KOPT-K1 (cell line): Measurements from ENCODE around the gene KIF26B.

ENCODE experiments used
- H3K27ac ChIP-seq: fragments of 200-600 bp; sonication (generic); 2 replicates; pipeline ENCODE4 v1.5.1; 2016; ENCODE audit warnings: antibody characterized with exemption, mild to moderate bottlenecking, low read depth, low read length; ENCODE audit not compliant: poor library complexity, severe bottlenecking
- H3K36me3 ChIP-seq: fragments of 200-600 bp; sonication (generic); 2 replicates; pipeline ENCODE4 v1.5.1; 2017; ENCODE audit warnings: antibody characterized with exemption, mild to moderate bottlenecking, low read length, moderate library complexity; ENCODE audit not compliant: insufficient read depth
- H3K9me3 ChIP-seq: fragments of 200-600 bp; sonication (generic); 2 replicates; pipeline ENCODE4 v1.5.1; 2017; ENCODE audit warnings: antibody characterized with exemption, low read length, mild to moderate bottlenecking; ENCODE audit not compliant: insufficient read depth, poor library complexity, severe bottlenecking

The KIF26B gene

DNA sequence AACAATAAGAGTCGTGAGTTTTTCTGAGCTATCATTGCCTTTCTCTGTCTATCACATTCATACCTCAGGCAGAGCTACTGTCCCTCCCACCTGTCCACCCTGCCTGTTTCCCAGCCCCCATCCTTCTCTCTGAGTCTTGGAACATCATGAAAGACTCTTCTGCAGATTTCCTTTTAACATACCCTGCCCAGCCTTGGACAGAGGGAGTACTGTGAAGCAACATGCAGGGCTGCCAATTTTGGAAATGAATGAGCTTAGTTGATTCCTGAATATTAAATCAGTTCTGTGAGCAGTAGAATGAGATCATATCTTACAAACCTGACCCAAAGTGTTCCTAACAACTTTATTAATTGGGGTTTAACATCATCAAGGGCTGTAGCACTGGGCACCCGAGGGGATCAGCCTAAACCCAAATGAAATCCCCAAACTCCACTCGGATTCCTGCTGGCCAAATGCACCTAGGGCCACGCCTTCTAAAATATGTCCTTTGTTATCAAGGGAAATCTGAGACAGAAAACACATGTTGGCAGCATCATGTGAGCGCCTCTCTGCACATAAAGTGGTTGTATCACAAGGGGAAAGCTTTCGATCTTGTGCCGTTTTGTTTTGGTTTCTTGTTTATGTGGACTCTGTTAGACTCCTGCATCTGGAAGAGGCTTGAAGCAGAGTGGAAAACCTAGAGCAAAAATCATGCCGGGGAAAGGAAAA is 357.6 kb downstream of the KIF26B start:
- Histone ChIP-seq H3K36me3 (no peaks in the 10 kb centered on the region), H3K9me3 (no peaks in the 10 kb centered on the region), H3K27ac (no peak overlapping the region)

DNA sequence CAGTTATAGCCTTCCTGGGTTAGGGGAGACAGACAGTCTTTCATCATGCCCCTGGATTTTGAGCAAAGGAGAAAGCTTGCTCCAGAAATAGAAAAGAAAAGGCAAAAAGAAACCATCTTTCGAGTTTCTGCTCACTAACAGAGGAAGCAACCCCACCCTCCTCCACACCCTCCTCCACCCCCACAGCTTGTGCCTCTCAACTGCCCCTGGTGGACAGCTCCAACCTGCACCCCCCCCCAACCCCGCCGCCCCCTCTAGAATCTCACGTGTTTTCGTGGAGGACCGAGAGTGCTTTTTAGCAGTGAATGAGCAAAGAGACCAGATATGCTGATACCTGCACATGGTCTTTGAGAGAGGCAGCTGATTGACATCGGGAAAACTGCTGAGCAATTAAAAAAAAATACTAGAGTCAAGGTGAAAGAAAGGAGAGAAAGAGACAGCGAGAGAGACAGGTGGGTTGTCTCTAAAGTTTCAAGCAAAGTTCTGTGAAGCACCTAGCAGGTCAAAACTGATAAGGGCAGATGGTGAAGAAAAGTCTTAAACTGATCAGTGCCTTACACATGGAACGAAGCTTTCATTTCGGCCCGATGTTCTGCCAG is 358.3 kb downstream of the KIF26B start:
- no peaks in the 10 kb centered on the region for H3K36me3 ChIP-seq
- no peak overlapping the region for H3K27ac ChIP-seq
- H3K9me3 ChIP-seq: no peaks in the 10 kb centered on the region

DNA sequence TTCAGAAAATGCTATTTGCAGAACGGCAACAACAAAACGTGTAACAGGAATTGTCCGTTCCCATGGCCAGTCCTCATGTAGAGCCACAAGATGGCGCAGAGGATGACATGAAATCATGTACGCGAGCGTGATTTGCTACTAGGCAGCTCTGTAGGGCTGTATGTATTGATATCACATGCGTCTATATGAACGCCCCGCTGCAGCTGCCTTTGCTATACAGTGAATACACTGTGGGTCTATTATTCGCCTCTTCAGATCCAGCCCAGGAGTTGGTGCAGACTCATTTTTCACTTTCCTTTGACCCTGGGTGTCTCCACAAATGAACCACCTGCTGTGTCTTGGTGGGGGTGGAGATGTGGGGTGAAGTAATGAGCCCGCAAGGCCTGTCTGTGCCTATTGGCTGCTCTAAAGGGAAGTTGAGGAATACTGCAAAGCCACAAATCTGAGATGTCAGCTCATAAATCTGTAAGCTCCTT is 361.5 kb downstream of the KIF26B start:
- Histone ChIP-seq H3K9me3 (no peaks in the 10 kb centered on the region), H3K36me3 (no peaks in the 10 kb centered on the region), H3K27ac (no peak overlapping the region)

DNA sequence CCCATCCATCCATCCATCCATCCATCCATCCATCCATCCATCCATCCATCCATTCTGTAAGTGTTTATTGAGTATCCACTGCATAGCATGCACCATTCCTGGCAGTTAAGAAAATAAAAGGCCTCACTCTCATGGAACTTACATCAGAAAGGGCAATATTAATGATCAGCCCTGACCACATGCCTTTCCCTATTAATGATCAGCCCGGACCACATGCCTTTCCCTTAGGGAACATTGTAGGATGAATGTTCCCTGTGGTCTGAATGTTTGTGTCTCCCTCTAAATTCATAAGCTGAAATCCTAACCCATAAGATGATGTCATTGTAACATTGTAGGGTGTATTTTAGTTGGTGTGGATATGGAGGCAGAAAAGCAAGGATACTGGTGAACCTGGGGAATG is 365.8 kb downstream of the KIF26B start:
- Histone ChIP-seq H3K36me3 (no peaks in the 10 kb centered on the region), H3K27ac (no peak overlapping the region), H3K9me3 (no peaks in the 10 kb centered on the region)

DNA sequence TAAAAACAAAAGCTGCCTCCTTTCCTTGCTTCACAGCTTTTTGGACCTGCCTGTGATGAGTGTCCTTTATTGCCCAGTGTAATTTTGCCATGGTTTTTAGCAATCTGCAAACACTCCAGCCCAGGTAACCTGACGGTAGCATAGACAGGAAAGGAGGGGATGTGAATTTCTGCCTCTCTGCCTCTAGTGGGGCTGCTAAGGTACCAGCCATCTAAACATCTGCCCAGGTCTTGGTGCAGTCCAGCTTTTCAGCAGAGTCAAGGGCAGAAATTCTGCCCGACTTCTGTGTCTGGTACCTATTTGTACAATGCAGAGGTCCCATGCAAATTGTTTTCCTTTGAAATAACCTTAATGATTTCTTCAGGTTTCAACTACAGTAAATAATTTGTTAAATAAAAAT is 371.4 kb downstream of the KIF26B start:
- Histone ChIP-seq H3K9me3 (no peaks in the 10 kb centered on the region), H3K36me3 (no peaks in the 10 kb centered on the region), H3K27ac (no peak overlapping the region)

DNA sequence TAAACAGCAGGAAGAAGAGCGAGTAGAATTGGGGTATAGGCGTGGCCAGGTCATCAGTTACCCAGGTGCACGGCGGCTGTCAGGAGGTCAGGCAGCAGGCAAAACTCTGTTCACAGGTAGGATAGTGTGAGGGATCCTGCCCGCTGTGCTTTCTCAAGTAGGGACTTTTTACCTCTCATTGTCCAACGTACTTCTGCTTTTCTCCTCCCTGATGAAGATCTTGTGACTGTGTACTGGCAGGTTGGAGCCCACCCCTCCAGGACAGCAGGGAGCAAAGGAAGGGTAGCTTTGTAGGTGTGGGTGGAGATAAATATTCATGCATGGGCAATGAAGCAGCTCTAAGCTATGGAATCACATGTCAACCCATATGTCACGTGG is 373.5 kb downstream of the KIF26B start:
- no peak overlapping the region for H3K27ac ChIP-seq
- no peaks in the 10 kb centered on the region for H3K36me3 ChIP-seq
- H3K9me3 ChIP-seq: no peaks in the 10 kb centered on the region

DNA sequence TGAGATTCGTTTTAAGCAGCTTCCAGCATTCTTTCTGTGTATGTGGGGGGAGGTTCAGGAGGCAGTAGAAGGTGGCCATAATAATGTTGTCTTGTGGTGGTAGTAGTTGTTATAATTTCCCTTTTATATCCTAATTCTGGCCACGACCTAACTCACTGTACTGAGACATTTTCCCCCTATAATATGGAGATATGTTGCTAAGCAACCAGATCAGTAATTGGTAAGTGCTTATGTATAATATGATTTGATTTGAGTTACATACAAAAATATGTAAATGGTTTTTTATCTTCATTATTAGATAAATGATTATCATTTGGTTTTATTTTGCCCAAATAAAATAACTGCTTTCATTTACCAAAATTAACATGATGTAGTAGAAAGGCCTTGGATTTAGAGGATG is 376.2 kb downstream of the KIF26B start:
- no peak overlapping the region for H3K27ac ChIP-seq
- H3K36me3 ChIP-seq: no peaks in the 10 kb centered on the region
- H3K9me3 ChIP-seq: no peaks in the 10 kb centered on the region

DNA sequence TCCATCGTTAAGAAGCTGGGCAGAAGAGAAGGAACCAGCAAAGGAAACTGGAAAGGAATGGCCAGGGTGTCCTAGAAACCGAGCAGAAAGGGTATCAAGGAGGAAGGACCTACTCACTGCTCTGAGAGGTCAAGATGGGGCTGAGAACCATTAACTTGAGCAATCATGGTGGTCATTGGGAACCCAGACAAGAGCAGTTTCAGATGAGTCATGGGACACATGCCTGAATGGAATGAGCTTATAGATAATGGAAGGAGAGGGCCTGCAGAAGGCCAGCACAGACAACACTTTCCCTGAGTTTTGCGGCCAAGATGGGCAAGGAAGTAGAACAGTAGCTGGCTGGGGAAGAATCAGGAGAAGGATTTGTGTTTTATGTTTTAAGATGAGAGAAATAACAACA is 383.2 kb downstream of the KIF26B start:
- Histone ChIP-seq H3K9me3 (no peaks in the 10 kb centered on the region), H3K36me3 (no peaks in the 10 kb centered on the region), H3K27ac (no peak overlapping the region)

DNA sequence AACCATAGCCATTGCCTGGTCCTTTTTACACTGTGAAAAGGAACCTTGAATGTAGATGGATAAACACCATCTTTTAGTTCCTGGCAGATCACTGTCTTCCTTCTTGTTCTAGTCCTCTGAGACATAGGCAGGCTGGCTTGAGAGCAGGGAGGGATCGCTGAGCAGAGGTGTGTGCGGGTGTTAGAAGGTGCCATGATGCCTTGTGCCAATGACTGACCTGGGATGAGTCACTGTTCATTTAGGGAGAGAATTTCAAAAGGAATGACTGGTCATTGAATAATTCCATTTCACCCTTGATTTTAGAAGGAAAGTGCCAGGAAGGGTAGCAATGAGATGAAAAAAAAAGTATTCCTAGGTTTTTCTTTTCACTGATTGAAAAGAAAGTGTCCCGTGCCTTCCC is 383.9 kb downstream of the KIF26B start:
- Histone ChIP-seq H3K27ac (no peak overlapping the region), H3K36me3 (no peaks in the 10 kb centered on the region), H3K9me3 (no peaks in the 10 kb centered on the region)

DNA sequence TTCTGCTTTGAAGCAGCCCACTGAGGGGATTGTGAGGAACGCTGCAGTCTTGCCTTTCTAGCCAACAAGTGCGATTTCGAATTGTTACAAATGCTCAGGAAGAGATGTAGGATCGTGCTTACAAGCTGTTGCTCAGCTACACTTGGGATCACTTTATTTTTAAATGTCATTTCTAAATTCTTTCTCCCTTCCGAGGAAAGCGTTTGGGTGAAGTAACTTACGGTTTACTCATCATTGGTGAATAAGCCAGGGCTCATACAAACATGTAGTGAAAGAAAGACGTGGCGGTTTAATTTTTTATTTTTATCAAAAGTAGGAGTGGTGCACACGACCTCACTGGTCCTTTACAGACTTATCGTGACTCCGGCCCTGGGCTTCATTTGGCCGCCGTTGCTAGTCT is 386.6 kb downstream of the KIF26B start:
- Histone ChIP-seq H3K36me3 (no peaks in the 10 kb centered on the region), H3K9me3 (no peaks in the 10 kb centered on the region), H3K27ac (no peak overlapping the region)

DNA sequence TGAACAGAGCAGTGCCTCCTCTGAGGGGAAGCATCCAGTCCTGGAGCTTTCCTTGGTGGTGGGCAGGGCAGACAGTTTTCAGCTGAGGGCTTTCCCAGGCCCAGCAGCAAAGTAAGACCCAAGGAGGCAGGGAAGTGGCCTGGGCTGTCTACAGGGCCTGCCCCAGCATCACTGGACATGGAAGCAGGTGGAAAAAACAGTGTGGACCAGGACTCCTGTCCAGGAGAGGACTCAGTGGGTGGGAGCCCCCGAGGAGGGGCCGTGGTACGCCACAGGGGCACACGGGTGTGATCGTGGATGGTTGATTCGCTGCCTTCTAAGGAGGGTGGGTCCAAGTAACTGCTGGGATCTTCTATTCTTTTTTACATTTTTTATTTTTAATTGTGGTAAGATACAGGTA is 387.6 kb downstream of the KIF26B start:
- no peaks in the 10 kb centered on the region for H3K9me3 ChIP-seq
- no peaks in the 10 kb centered on the region for H3K36me3 ChIP-seq
- H3K27ac ChIP-seq: no peak overlapping the region

DNA sequence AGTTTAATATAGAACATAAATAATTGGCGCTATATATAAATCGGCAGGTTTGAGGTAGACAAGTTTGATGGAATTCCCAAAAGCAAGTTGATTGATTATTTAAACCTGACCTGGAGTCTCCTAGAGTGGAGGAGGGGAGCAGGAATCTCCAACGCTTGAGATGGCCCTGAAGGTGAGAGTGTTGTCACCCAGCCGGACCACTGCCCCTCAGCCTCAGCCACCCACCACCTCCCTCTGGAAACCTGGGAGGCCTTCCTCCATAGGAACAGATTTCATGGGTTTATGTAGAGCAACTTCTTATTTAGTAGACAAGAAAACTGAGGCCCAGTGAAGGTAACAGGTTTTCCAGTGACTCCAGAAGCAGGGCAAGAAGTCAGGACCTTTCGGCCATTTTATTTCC is 389.5 kb downstream of the KIF26B start:
- H3K36me3 ChIP-seq: no peaks in the 10 kb centered on the region
- H3K27ac ChIP-seq: no peak overlapping the region
- H3K9me3 ChIP-seq: no peaks in the 10 kb centered on the region

DNA sequence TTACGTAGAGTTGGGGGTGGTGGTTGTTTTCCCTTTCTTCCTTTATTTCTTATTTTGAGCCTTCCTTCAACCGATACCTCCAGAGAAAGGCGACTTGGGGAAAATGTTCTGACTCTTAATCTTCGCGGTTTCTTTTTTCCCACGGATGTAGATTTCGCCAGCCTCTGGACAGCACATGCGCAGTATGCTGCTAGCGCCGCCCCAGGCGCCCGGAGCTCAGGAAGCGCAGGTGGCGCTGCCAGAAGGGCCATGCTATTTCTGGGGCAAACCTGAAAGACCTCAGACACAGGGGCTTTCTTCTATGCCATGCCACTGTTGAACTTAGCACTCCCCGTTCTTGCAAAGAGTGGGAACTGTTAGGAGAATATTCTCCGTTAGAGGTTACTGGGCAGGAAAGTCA is 392.1 kb downstream of the KIF26B start:
- no peak overlapping the region for H3K27ac ChIP-seq
- no peaks in the 10 kb centered on the region for H3K36me3 ChIP-seq
- peaks cover 3% of the 10 kb centered on the region for H3K9me3 ChIP-seq

DNA sequence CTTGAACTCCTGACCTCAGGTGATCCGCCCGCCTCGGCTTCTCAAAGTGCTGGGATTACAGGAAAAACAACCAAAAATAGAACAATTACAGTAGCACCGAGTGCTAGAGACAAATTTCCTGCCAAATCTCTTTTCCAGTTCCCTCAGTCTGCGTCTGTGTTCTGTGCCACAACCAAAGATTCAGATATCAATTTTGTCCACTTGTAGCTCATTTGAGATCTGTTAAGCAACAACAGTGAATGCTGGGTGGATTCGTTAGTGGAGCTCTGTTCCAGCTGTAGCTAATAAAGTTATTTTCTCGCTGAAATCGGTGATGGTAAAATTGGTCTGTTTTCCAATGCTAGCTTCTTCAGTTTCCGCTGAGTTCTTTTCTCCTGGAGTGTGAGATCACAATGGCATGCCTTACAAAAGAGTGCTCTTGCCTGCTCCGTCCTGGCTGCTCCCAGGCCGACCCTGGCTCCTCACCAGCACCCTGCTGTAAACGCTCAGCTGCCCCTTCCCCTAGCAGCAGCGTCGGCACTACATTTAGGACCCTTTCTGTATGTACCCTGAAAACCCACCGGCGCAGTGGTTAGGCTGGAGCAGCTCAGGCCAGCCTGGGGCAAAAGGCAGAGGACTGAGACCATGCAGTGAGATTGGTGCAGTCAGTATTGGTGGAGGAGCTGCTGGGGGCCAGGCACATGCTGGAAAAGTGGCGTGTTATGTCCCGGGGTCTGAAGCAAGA is 395.4 kb downstream of the KIF26B start:
- Histone ChIP-seq H3K36me3 (no peaks in the 10 kb centered on the region), H3K9me3 (peaks cover 3% of the 10 kb centered on the region), H3K27ac (no peak overlapping the region)

DNA sequence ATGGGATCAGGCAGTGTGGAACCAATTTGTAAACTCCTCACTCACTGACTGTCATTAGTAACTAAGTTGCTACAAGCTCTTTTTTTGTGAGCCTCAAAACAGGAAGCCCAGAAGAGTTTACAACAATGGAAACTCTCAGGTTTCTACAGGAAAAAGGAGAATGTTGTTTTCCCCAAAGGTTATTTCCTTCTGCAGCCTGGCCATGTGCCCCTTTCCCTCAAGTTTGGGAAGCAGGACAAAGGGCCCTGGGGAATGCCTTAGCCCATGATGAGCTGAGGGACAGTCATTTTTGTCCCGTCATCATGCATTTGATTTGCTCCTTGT is 395.9 kb downstream of the KIF26B start:
- no peak overlapping the region for H3K27ac ChIP-seq
- no peaks in the 10 kb centered on the region for H3K36me3 ChIP-seq
- peaks cover 3% of the 10 kb centered on the region for H3K9me3 ChIP-seq

DNA sequence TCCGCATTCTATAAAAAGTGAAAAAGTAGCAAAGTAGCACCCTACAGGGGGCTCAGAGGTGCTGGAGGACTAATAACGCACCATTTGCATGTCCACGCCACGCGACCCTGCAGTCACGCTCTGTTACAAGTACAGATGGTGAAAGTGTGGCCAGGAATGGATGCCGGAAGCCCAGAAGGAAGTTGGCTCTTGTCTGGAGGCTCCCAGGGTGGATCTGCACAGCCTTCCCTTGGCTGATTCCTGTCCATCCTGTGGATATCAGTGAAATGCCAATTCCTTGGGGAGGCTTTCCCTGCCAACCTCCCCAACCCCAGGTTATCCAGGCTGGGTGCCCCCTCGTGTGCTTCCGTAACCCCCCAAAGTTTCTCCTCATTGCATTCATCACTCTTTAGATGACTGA is 396.8 kb downstream of the KIF26B start:
- peaks cover 3% of the 10 kb centered on the region for H3K9me3 ChIP-seq

More for the DNA sequence above, 396.8 kb downstream of the KIF26B start:
- Histone ChIP-seq H3K36me3 (no peaks in the 10 kb centered on the region), H3K27ac (no peak overlapping the region)
